K562 (cell line): ENCODE data around the gene DYNLT4. TPM values are rescaled to one million over a fixed set of nuclear protein-coding genes. Genes with fewer than 3 reads are reported as not detected.
A peak's percentile ranks its signal among the peaks of the same experiment; 100 is the strongest.

Source experiments
- CBX8 ChIP-seq: fragments of 200-600 bp; sonication (generic); IDR thresholded peaks from 2 replicates; pipeline ENCODE4 v1.6.1; 2012; ENCODE audit warnings: borderline replicate concordance, mixed run types, low read depth, mild to moderate bottlenecking, moderate library complexity, mixed read lengths, low read length, control low read depth, inconsistent platforms; ENCODE audit not compliant: poor library complexity, severe bottlenecking; ENCODE audit errors: extremely low read depth
- CC2D1A ChIP-seq: fragments of 450-650 bp; IDR thresholded peaks from 2 replicates; pipeline ENCODE4 v1.6.1; 2017; ENCODE audit warnings: mild to moderate bottlenecking
- DIDO1 ChIP-seq: fragments of 450-650 bp; IDR thresholded peaks from 2 replicates; pipeline ENCODE4 v1.6.1; 2016; ENCODE audit warnings: low read depth, missing biosample characterization, missing genetic modification characterization
- EGR1 ChIP-seq: fragments of 450-650 bp; conservative IDR thresholded peaks from 2 replicates; pipeline ENCODE4 v1.6.1; 2017; ENCODE audit warnings: mild to moderate bottlenecking
- FUS ChIP-seq: fragments of 200-400 bp; formaldehyde crosslinking; optimal IDR thresholded peaks from 2 replicates; pipeline ENCODE3; 2017; ENCODE audit warnings: low read depth, low read length
- HDAC2 ChIP-seq: fragments of 450-650 bp; IDR thresholded peaks from 2 replicates; pipeline ENCODE4 v1.6.1; 2016; ENCODE audit warnings: mild to moderate bottlenecking
- HOMEZ ChIP-seq: fragments of 250-450 bp; sonication (Bioruptor Pico); IDR thresholded peaks from 2 replicates; pipeline ENCODE4 v1.4.0; 2020; ENCODE audit warnings: mild to moderate bottlenecking, moderate library complexity
- L3MBTL2 ChIP-seq: fragments of 450-650 bp; IDR thresholded peaks from 2 replicates; pipeline ENCODE4 v1.6.1; 2016; ENCODE audit warnings: mild to moderate bottlenecking, moderate library complexity
- MYNN ChIP-seq, 2 experiments: sonication (generic); formaldehyde crosslinking in 1 of 2; IDR thresholded peaks; 2 replicates each; pipeline versions ENCODE4 v1.5.0 to v1.6.1; 2016 to 2020; ENCODE audit warnings: antibody characterized with exemption in 1 of 2, missing genetic modification reagents in 1 of 2
- NFIC ChIP-seq: fragments of 450-650 bp; IDR thresholded peaks from 2 replicates; pipeline ENCODE4 v1.6.1; 2017; ENCODE audit warnings: mild to moderate bottlenecking, inconsistent platforms
- NONO ChIP-seq, 2 experiments: fragments of 200-400 bp in 1 of 2; fragments of 450-650 bp in 1 of 2; formaldehyde crosslinking in 1 of 2; IDR thresholded peaks; 2 replicates each; pipeline ENCODE4 v1.6.1; 2017; ENCODE audit warnings: low read depth in 2 of 2, mild to moderate bottlenecking in 2 of 2, moderate library complexity in 2 of 2, low read length in 1 of 2
- PCBP2 ChIP-seq: fragments of 200-400 bp; formaldehyde crosslinking; IDR thresholded peaks from 2 replicates; pipeline ENCODE4 v1.6.1; 2018; ENCODE audit warnings: low read length, low read depth, mild to moderate bottlenecking, moderate library complexity; ENCODE audit not compliant: poor library complexity, severe bottlenecking
- PHF8 ChIP-seq: fragments of 200-600 bp; sonication (generic); IDR thresholded peaks from 2 replicates; pipeline ENCODE4 v1.6.1; 2012; ENCODE audit warnings: mixed run types, mild to moderate bottlenecking, inconsistent platforms, low read length, moderate library complexity, borderline replicate concordance
- PRDM10 ChIP-seq: fragments of 450-650 bp; IDR thresholded peaks from 2 replicates; pipeline ENCODE4 v1.6.1; 2018; ENCODE audit not compliant: partially characterized antibody
- RCOR1 ChIP-seq, 2 experiments: IDR thresholded peaks; 2 replicates each; pipeline ENCODE4 v1.6.1; 2012; ENCODE audit warnings: low read depth in 2 of 2, low read length in 2 of 2, borderline replicate concordance in 1 of 2, improper control_type of control experiment in 1 of 2
- TAF15 ChIP-seq: fragments of 200-400 bp; formaldehyde crosslinking; IDR thresholded peaks from 2 replicates; pipeline ENCODE4 v1.6.1; 2017; ENCODE audit warnings: mild to moderate bottlenecking, low read depth, low read length, moderate library complexity
- TAF9B ChIP-seq: fragments of 450-650 bp; IDR thresholded peaks from 2 replicates; pipeline ENCODE4 v1.6.1; 2018; ENCODE audit warnings: mild to moderate bottlenecking; ENCODE audit not compliant: partially characterized antibody
- TGIF2 ChIP-seq: sonication (generic); formaldehyde crosslinking; IDR thresholded peaks from 2 replicates; pipeline ENCODE4 v1.8.1; 2022; ENCODE audit warnings: mild to moderate bottlenecking, missing genetic modification reagents, moderate library complexity
- ZNF785 ChIP-seq: fragments of 250-450 bp; sonication (Bioruptor Pico); IDR thresholded peaks from 2 replicates; pipeline ENCODE4 v1.4.0; 2020; ENCODE audit warnings: mild to moderate bottlenecking
- polyA plus RNA-seq, 8 experiments: library from polyadenylated mRNA; depleted of rRNA in 4 of 8; stranded (reverse) in 5 of 8; unstranded in 3 of 8; fragments of >200 nt; fragmentation: Nextera tagmentation in 2 of 8; fragmentation: Illumina TruSeq in 1 of 8; extraction: Ambion mirVana in 2 of 8; extraction: Trizol in 1 of 8; gene quantifications; 2 replicates each; pipeline versions ENCODE4 v1.2.1 to v1.2.3, GENCODE V29; 2011 to 2014; ENCODE audit warnings: inconsistent platforms in 1 of 8, missing spikeins in 1 of 8
- total RNA-seq, 7 experiments: library from RNA; depleted of rRNA in 6 of 7; stranded (reverse); fragments of >200 nt in 6 of 7; fragmentation: Illumina TruSeq in 2 of 7; extraction: Trizol in 2 of 7; gene quantifications; 2 replicates each; pipeline versions ENCODE4 v1.2.1 to v1.2.3, GENCODE V29; 2011 to 2021; ENCODE audit warnings: low replicate concordance in 1 of 7
- TF ChIP-seq, protein P1 (sequence below): fragments of 200-400 bp; formaldehyde crosslinking; IDR thresholded peaks from 2 replicates; pipeline ENCODE4 v1.6.1; 2017; ENCODE audit warnings: mild to moderate bottlenecking, low read depth, low read length, moderate library complexity

Gene DYNLT4
- total and polyA plus RNA-seq, 9 of the 15 experiments (the other 6 are each of a cell fraction or from before 2014, with no cell fraction given) = 0.29 to 0.73 TPM; not detected in 7

- TF ChIP-seq PCBP2 (no peak), DIDO1 (tag) (peak; percentile 60; the same call in 1 of the 2 replicates), PRDM10 (peak; percentile 6), ZNF785 (CRISPR knock-in tag) (no peak), RCOR1 (IDR thresholded peaks at IDR 0.05; ENCODE audit: borderline replicate concordance in 1 of 2, low read depth in 2 of 2, low read length in 2 of 2) (no peak), TAF9B (peak; percentile 99), TGIF2 (CRISPR knock-in tag) (peak; percentile 68; the same call in 1 of the 2 replicates), TAF15 (0 out of 2 replicates have a peak, but pooled peaks have one; percentile 47), CBX8 (no peak), HDAC2 (peak; percentile 97), MYNN (IDR thresholded peaks at IDR 0.05) (no peak; the same call in 1 of the 2 replicates), MYNN (CRISPR knock-in tag; IDR thresholded peaks at IDR 0.05) (no peak), NONO (IDR thresholded peaks at IDR 0.05; ENCODE audit: low read depth in 2 of 2, low read length in 1 of 2) (peak; percentile 87 to 93), L3MBTL2 (peak; percentile 94), EGR1 (no peak), NFIC (peak; percentile 70; the same call in 1 of the 2 replicates), CC2D1A (peak; percentile 69), PHF8 (peak; percentile 100), HOMEZ (CRISPR knock-in tag) (no peak), FUS (peak; percentile 79)
- TF ChIP-seq, protein P1, sequence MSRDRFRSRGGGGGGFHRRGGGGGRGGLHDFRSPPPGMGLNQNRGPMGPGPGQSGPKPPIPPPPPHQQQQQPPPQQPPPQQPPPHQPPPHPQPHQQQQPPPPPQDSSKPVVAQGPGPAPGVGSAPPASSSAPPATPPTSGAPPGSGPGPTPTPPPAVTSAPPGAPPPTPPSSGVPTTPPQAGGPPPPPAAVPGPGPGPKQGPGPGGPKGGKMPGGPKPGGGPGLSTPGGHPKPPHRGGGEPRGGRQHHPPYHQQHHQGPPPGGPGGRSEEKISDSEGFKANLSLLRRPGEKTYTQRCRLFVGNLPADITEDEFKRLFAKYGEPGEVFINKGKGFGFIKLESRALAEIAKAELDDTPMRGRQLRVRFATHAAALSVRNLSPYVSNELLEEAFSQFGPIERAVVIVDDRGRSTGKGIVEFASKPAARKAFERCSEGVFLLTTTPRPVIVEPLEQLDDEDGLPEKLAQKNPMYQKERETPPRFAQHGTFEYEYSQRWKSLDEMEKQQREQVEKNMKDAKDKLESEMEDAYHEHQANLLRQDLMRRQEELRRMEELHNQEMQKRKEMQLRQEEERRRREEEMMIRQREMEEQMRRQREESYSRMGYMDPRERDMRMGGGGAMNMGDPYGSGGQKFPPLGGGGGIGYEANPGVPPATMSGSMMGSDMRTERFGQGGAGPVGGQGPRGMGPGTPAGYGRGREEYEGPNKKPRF = no peak
Observed at GRCh38 chr1:44775078-44775929, 31.8 kb downstream of the DYNLT4 start, which contains the start of gene RPS8 (continued).
